ENCODE measurements around the gene EHD4. TPM values are rescaled to one million over a fixed set of nuclear protein-coding genes. Genes with fewer than 3 reads are reported as not detected.
A peak's percentile ranks its signal among the peaks of the same experiment; 100 is the strongest.

The EHD4 gene
- total and polyA plus RNA-seq, 12 donors = 23.4 to 62.7 (median 43.2) TPM

- no peak for DNase-seq
- intact Hi-C loops (cut with DNase I) = no loop called here
These were observed 10.9 kb upstream of the EHD4 start for GRCh38 chr15:41983221-41983620.

DNA sequence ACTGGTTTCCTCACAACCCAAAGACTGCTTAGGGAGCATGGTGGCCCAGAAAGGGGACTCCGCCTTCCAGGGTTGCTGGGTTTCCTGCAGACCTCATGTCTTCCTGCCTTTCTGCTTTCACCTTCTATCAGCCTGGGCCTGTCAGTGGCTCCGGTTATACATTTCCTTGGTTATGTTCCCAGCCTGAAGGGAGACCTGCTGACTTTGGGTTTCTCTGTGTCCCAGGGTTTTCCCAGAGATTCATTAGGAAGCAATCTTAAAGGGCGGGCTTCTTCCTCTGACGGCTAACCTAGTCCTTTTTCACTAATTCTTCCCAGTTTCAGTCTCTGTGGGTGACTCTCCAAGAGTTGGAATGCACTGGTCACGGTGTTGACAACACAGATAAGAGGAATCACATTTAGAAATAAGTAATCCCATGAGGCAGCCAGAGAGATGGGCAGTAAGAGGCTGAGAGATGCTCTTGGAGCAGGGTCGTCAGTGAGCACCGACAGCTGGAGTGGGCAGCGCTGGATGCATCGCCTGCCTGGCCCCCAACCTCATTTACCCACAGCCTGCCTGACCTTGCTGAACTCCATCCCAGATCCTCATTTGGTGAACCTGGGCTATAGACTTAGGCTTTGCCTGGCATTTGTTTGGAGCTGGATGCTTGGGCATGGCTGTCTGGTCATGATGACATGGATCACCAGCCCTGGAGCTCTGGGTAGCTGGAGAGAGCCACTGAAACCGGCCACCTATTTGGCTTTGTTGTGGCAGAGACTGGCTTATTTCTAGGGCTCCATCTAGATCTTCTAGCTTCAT lies 10.0 kb upstream of the EHD4 start:
- DNase-seq (no peak), ATAC-seq (no peak)
- 69 to 72% methylated on average over 10 of the region's 10 CpGs for WGBS, 2 donors
- no peaks in the 10 kb centered on the region for H3K36me3 ChIP-seq
- H3K27ac ChIP-seq = no peak overlapping the region
- no peaks in the 10 kb centered on the region for H3K9me3 ChIP-seq
- no peak overlapping the region for H3K4me3 ChIP-seq
- peaks cover 0 to 35% (median 19%) of the 10 kb centered on the region in 9 donors for H3K4me1 ChIP-seq
- H3K27me3 ChIP-seq = no peaks in the 10 kb centered on the region
- intact Hi-C loops (cut with DNase I) = no loop called here
- no peak for TF ChIP-seq CTCF (IDR thresholded peaks at IDR 0.05)

More at GRCh38 chr15:41983221-41983620, 10.9 kb upstream of the EHD4 start:
- Histone ChIP-seq H3K9me3 (no peaks in the 10 kb centered on the region), H3K27me3 (no peaks in the 10 kb centered on the region), H3K36me3 (no peaks in the 10 kb centered on the region), H3K4me3 (no peak overlapping the region), H3K4me1 (peaks cover 0 to 35% (median 19%) of the 10 kb centered on the region in 9 donors), H3K27ac (no peak overlapping the region)
- ATAC-seq = no peak
- TF ChIP-seq CTCF (IDR thresholded peaks at IDR 0.05) = no peak
- WGBS, 2 donors = 80 to 92% methylated on average over 7 of the region's 7 CpGs

GRCh38 chr15:41981371-41982132 lies 9.2 kb upstream of the EHD4 start:
- intact Hi-C loops (cut with DNase I) = no loop called here
- no peaks in the 10 kb centered on the region for H3K9me3 ChIP-seq
- no peaks in the 10 kb centered on the region for H3K36me3 ChIP-seq
- DNase-seq (no peak), ATAC-seq (no peak)
- peaks cover 0 to 35% (median 19%) of the 10 kb centered on the region in 9 donors for H3K4me1 ChIP-seq
- WGBS, 2 donors = 89 to 93% methylated on average over 10 of the region's 10 CpGs
- no peak for TF ChIP-seq CTCF (IDR thresholded peaks at IDR 0.05)
- peak overlapping the region in 4 of 10 donors; percentile 3 to 24 (median 15) for H3K27ac ChIP-seq
- H3K4me3 ChIP-seq = no peak overlapping the region
- no peaks in the 10 kb centered on the region for H3K27me3 ChIP-seq

DNA sequence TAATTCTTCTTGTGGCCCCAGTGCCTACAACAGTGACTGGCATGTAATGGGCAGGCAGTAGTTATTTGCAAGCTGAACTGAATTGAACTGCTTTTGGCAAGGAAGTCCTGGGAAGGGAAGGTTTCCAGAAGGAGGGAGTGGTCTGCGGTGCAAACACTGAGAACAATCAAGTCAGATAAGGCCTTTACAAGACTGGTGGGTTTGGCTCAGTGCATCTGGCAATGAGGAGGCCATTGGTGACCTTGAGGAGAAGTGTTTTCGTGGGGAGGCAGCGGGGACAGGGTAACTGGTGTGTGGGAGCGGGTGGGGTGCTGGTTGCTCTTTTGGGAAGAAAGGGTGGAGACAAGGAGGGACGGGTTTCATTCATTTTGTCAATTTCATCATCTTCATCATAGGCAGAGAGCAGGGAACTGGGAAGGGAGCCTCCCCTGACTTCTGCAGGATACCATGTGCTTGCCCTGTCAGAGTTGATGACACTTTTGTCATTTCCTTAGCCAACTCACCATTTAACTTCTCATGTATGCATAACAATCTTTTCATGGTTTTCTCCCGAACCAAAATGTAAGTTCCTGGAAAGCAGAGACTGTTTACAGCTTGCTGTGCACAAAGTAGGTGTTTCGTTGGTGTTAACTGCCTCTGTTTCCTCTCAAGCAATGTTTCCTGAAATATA lies 8.4 kb upstream of the EHD4 start:
- DNase-seq (peak in 1 of 2 donors; percentile 51), ATAC-seq (peak; percentile 14 to 80 (median 64))
- Histone ChIP-seq H3K27ac (peak overlapping the region in 6 of 10 donors; percentile 2 to 65 (median 26)), H3K36me3 (no peaks in the 10 kb centered on the region), H3K9me3 (no peaks in the 10 kb centered on the region), H3K4me1 (peaks cover 0 to 35% (median 19%) of the 10 kb centered on the region in 9 donors), H3K4me3 (no peak overlapping the region), H3K27me3 (no peaks in the 10 kb centered on the region)
- 60 to 64% methylated on average over 7 of the region's 7 CpGs for WGBS, 2 donors
- no peak for TF ChIP-seq CTCF (IDR thresholded peaks at IDR 0.05)
- intact Hi-C loops (cut with DNase I) = no loop called here
